ENCODE measurements around the gene ZNF18. TPM values are rescaled to one million over a fixed set of nuclear protein-coding genes. Genes with fewer than 3 reads are reported as not detected.
A peak's percentile ranks its signal among the peaks of the same experiment; 100 is the strongest.

ZNF18 gene
- total RNA-seq, 4 donors from 2014 or later: 5.0 to 10.8 (median 7.6) TPM

DNA sequence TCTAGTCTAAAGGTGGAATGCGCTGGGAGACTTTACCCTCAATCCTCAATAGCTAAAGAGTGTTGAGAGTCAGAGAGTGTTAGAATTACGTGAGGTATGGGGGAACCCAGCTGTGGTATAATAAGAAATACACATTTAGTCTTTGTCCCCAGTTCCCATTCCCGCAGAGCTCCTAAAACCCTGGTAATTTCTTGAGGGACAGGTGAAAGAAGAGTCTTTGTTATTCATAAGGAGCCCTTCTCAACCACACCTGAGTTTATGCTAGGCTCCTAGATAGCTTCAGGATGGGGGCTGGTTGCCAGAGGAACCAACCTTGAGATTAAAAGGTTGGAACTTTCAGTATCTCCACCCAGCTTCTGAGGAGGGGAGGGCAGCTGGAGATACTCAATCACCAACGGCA, 5.8 kb downstream of the ZNF18 start:
- intact Hi-C loops (cut with DNase I): no loop called here
- H3K36me3 ChIP-seq: peaks cover 15 to 44% (median 40%) of the 10 kb centered on the region in 4 donors

DNA sequence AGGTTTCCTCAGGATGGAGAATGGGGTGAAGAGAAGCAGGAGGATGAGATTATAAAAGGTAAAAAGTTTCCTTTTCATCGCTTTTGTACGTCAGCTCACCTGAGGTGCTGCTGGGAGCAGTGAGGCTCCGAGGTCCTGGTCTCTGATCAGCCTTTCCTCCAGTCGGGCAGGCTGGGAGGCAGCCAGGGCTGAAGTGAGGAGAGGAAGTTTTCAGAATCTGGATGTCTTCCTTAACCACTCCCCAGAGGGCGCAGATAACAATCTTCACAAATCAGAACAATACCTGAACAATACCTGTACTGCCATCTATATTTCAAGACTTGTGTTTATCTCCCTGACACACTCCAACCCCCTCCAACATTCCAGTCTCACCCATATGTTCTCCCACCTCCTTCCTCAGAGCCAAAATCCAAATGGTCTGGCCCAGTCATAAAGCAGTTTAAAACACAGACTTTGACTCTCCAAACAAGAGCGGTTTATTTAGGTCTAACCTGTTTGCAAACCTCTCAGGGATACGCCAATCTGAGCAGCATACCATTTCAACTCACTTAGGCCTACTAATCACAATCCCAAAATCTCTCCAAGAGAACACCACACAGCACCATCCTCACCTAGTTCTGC, 6.8 kb downstream of the ZNF18 start:
- DNase-seq (ENCODE audit: extremely low spot score): no peak
- no peak for TF ChIP-seq EP300 (IDR thresholded peaks at IDR 0.05)
- TF ChIP-seq CTCF (IDR thresholded peaks at IDR 0.05): no peak
- TF ChIP-seq POLR2AphosphoS5 (IDR thresholded peaks at IDR 0.05): no peak
- no peak for TF ChIP-seq POLR2A (IDR thresholded peaks at IDR 0.05; ENCODE audit: low read depth)
- Histone ChIP-seq H3K4me3 (no peak overlapping the region), H3K36me3 (peaks cover 15 to 53% (median 43%) of the 10 kb centered on the region in 4 donors), H3K9me3 (no peaks in the 10 kb centered on the region), H3K27ac (replicated peaks in 1 of 4) (no peak overlapping the region), H3K27me3 (no peaks in the 10 kb centered on the region), H3K4me1 (peaks cover 0 to 8% (median 5%) of the 10 kb centered on the region in 4 donors)
- intact Hi-C loops (cut with DNase I): no loop called here
- 83% methylated on average over 7 of the region's 7 CpGs for WGBS

More for the DNA sequence above, 5.8 kb downstream of the ZNF18 start:
- TF ChIP-seq POLR2A (IDR thresholded peaks at IDR 0.05; ENCODE audit: low read depth) (no peak), POLR2AphosphoS5 (IDR thresholded peaks at IDR 0.05) (no peak), CTCF (IDR thresholded peaks at IDR 0.05) (no peak), EP300 (IDR thresholded peaks at IDR 0.05) (no peak)
- Histone ChIP-seq H3K27me3 (no peaks in the 10 kb centered on the region), H3K4me3 (no peak overlapping the region), H3K9me3 (no peaks in the 10 kb centered on the region), H3K27ac (replicated peaks in 1 of 4) (no peak overlapping the region), H3K4me1 (peaks cover 6 to 15% (median 11%) of the 10 kb centered on the region in 4 donors)
- WGBS: 67% methylated on average over 4 of the region's 4 CpGs
- DNase-seq (ENCODE audit: extremely low spot score): no peak

DNA sequence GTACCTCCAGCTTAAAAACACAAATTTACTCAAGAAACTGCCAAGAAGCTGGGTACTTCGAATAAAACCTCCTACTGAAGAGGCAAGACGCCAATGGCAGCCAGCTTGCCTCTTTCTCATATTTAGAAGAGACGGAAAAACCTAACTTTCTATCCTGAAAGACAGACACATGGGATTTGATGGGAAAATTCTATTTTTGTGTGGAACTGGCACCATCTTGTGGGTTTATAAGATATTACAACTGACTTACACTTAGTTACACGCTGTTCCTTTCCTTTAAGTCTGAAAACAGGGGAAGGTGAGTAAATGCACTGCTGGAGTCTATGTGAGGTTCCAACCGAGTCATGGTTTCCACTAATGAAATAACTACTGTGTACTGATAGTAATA, 10.3 kb downstream of the ZNF18 start:
- Histone ChIP-seq H3K4me1 (peaks cover 0 to 7% (median 5%) of the 10 kb centered on the region in 4 donors), H3K36me3 (peaks cover 33 to 78% (median 58%) of the 10 kb centered on the region in 4 donors), H3K27ac (replicated peaks in 1 of 4) (no peak overlapping the region), H3K9me3 (no peaks in the 10 kb centered on the region), H3K4me3 (no peak overlapping the region), H3K27me3 (no peaks in the 10 kb centered on the region)
- DNase-seq (ENCODE audit: extremely low spot score): no peak
- no peak for TF ChIP-seq EP300 (IDR thresholded peaks at IDR 0.05)
- TF ChIP-seq POLR2A (IDR thresholded peaks at IDR 0.05; ENCODE audit: low read depth): no peak
- peak; percentile 53 to 59 (median 54) for TF ChIP-seq CTCF (IDR thresholded peaks at IDR 0.05)
- 30% methylated on average over 5 of the region's 5 CpGs for WGBS
- intact Hi-C loops (cut with DNase I): loop anchor here (5.0 kb wide), 1 partner anchor 1110 kb away; no protein-coding TSS in a partner anchor

- peaks cover 0 to 7% (median 5%) of the 10 kb centered on the region in 4 donors for H3K4me1 ChIP-seq
- H3K4me3 ChIP-seq: no peak overlapping the region
- no peak for DNase-seq (ENCODE audit: extremely low spot score)
- intact Hi-C loops (cut with DNase I): loop anchor here (5.0 kb wide), 1 partner anchor 1109 kb away; no protein-coding TSS in a partner anchor
- H3K27ac ChIP-seq (replicated peaks in 1 of 4): no peak overlapping the region
- TF ChIP-seq POLR2A (IDR thresholded peaks at IDR 0.05; ENCODE audit: low read depth): no peak
- TF ChIP-seq POLR2AphosphoS5 (IDR thresholded peaks at IDR 0.05): no peak
- no peak for TF ChIP-seq CTCF (IDR thresholded peaks at IDR 0.05)
- peaks cover 35 to 75% (median 54%) of the 10 kb centered on the region in 4 donors for H3K36me3 ChIP-seq
- H3K27me3 ChIP-seq: no peaks in the 10 kb centered on the region
- H3K9me3 ChIP-seq: no peaks in the 10 kb centered on the region
- WGBS: 87% methylated on average over 4 of the region's 4 CpGs
These were observed 10.9 kb downstream of the ZNF18 start for GRCh38 chr17:11986179-11986941.
